Right cardiac atrium (tissue), 5 donors: ENCODE results near the gene FZR1. TPM values are rescaled to one million over a fixed set of nuclear protein-coding genes. Genes with fewer than 3 reads are reported as not detected.
"Not testable (repeated sequence)": the region's sequence is repeated elsewhere in the genome, so short reads cannot be mapped to it uniquely, and the experiment has no call there.

Experiments
- ATAC-seq, 2 donors: fragments of 200-7000 bp; cut with Tn5 transposase; one replicate each; pipeline versions ENCODE4 v1.8.0 to v1.9.1; 2020; ENCODE audit warnings: moderate library complexity in 2 of 2, mild to moderate bottlenecking in 1 of 2
- DNase-seq, 3 donors: peaks; one replicate each; pipeline ENCODE4 v3.0.0-alpha.2; 2020
- H3K27ac ChIP-seq: one replicate; pipeline ENCODE4 v1.5.1; 2013; ENCODE audit warnings: mild to moderate bottlenecking, low read length, control low read depth, moderate library complexity
- H3K27me3 ChIP-seq: one replicate; pipeline ENCODE4 v1.6.1; 2013; ENCODE audit not compliant: control insufficient read depth, insufficient read depth
- H3K4me1 ChIP-seq: one replicate; pipeline ENCODE4 v1.6.1; 2013; ENCODE audit warnings: low read length; ENCODE audit not compliant: control insufficient read depth, insufficient read depth
- H3K4me3 ChIP-seq: one replicate; pipeline ENCODE4 v1.5.1; 2013; ENCODE audit warnings: low read length, control low read depth
- H3K9me3 ChIP-seq: one replicate; pipeline ENCODE4 v1.6.1; 2013; ENCODE audit warnings: low read length; ENCODE audit not compliant: control insufficient read depth
- WGBS: extraction: QIAGEN DNeasy Blood & Tissue Kit; methylation state at CpG from one replicate; pipeline ENCODE4 v1.1.7; 2013; 5-methylcytosine and 5-hydroxymethylcytosine counted together
- intact Hi-C, 4 donors: fragments of 100-400 bp; cut with DNase I; formaldehyde crosslinking; loops; one replicate each; pipeline versions ENCODE4 v1.11.0 to v1.14.0; 2022 to 2023
- polyA plus RNA-seq: library from polyadenylated mRNA; stranded (reverse); fragments of 200-250 nt; gene quantifications from one replicate; pipeline ENCODE4 v1.2.3, GENCODE V29; 2013
- total RNA-seq, 4 donors: library from RNA; stranded (reverse); fragmentation: NEBNext Ultra II Directional; extraction: Animal tissue kit (Norgen Biotek cat#: 25700); gene quantifications; one replicate each; pipeline ENCODE4 v1.2.1, GENCODE V29; 2021
- donor health status: healthy with polysubstance abuse.
- donor health status: DM: no; HTN: yes; CAD: no.
- donor health status: DM: no; HTN: no; CAD: no.
- donor health status: DM: no; HTN: yes; CAD: no; lungs with severe emphysema.
- donor health status: DM: yes; HTN: yes; CAD: no.

FZR1 gene
- total and polyA plus RNA-seq, 5 donors: 14.3 to 23.3 (median 20.4) TPM

DNA sequence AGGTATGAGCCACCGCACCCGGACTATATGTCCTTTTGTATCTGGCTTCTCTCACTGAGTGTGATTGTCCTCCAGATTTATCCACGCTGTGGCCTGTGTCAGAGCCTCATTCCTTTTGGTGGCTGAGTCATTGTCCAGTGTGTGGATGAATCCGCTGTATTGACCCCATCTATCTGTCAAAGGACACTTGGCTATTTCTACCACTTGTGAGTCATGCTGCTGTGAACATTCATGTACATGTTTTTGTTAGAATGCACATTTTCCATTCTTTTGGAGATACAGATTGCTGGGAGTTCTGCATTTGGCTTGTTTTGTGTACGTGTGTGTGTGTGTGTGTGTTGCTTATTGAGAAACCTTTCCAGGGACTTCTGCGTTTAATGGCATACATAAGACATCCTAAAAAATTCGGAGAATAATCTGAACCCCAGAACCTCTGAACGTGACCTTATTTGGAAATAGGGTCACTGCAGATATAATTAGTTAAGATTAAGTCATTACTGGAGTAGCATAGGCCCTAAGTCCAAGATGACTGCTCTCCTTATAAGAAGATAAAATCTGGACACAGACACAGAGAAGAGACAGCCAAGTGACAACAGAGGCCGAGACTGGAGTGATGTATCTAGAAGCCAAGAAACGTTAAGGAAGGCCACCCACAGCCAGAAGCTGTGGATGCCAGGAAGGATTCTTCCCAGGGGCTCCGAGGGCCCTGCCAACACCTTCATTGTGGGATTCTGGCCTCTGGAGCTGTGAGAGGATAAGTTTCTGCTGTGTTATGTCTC is 74.2 kb downstream of the FZR1 start:
- no peaks in the 10 kb centered on the region for H3K27me3 ChIP-seq
- no peak overlapping the region for H3K27ac ChIP-seq
- intact Hi-C loops: no loop called here
- no peak overlapping the region for H3K4me3 ChIP-seq
- H3K4me1 ChIP-seq: no peaks in the 10 kb centered on the region
- DNase-seq (no peak), ATAC-seq (peak in 1 of 2 donors; percentile 45)
- no peaks in the 10 kb centered on the region for H3K9me3 ChIP-seq
- 42% methylated on average over 11 of the region's 11 CpGs for WGBS

DNA sequence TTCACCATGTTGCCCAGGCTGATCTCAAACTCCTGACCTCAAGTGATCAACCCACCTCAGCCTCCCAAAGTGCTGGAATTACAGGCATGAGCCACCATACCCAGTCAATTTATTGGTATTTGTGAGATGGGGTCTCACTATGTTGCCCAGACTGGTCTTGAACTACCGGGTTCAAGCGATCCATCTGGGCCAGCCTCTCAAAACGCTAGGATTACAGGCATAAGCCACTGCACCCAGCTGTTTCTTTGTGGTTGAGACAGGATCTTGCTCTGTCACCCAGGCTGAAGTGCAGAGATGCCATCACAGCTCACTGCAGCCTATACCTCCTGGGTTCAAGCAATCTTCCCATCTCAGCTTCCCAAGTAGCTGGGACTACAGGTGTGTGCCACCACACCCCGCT is 75.7 kb downstream of the FZR1 start:
- H3K27ac ChIP-seq, ATAC-seq, H3K27me3 ChIP-seq, intact Hi-C loops, H3K4me3 ChIP-seq, DNase-seq, H3K4me1 ChIP-seq, H3K9me3 ChIP-seq: not testable (repeated sequence)
- WGBS: 92% methylated on average over 4 of the region's 4 CpGs

DNA sequence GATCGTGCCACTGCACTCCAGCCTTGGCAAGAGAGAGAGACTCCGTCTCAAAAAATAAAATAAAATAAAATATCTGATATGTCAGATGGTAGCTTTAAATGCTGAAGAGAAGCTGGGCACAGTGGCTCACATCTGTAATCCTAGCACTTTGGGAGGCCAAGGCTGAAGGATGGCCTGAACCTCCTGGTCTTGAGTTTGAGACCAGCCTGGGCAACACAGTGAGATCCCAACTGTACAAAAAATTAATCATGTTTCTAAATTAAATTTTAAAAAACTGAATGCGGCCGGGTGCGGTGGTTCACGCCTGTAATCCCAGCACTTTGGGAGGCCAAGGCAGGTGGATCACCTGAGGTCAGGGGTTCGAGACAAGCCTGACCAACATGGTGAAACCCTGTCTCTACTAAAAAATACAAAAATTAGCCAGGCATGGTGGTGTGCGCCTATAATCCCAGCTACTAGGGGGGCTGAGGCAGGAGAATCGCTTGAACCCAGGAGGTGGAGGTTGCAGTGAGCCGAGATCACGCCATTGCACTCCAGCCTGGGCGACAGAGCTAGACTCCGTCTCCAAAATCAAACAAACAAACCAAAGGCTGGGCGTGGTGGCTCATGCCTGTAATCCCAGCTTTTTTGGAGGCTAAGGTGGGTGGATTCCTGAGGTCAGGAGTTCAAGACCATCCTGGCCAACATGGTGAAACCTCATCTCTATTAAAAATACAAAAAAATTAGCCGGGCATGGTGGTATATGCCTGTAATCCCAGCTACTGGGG is 78.1 kb downstream of the FZR1 start:
- WGBS: 91% methylated on average over 15 of the region's 15 CpGs
- H3K27me3 ChIP-seq, intact Hi-C loops, ATAC-seq, H3K9me3 ChIP-seq, DNase-seq, H3K27ac ChIP-seq, H3K4me1 ChIP-seq, H3K4me3 ChIP-seq: not testable (repeated sequence)

DNA sequence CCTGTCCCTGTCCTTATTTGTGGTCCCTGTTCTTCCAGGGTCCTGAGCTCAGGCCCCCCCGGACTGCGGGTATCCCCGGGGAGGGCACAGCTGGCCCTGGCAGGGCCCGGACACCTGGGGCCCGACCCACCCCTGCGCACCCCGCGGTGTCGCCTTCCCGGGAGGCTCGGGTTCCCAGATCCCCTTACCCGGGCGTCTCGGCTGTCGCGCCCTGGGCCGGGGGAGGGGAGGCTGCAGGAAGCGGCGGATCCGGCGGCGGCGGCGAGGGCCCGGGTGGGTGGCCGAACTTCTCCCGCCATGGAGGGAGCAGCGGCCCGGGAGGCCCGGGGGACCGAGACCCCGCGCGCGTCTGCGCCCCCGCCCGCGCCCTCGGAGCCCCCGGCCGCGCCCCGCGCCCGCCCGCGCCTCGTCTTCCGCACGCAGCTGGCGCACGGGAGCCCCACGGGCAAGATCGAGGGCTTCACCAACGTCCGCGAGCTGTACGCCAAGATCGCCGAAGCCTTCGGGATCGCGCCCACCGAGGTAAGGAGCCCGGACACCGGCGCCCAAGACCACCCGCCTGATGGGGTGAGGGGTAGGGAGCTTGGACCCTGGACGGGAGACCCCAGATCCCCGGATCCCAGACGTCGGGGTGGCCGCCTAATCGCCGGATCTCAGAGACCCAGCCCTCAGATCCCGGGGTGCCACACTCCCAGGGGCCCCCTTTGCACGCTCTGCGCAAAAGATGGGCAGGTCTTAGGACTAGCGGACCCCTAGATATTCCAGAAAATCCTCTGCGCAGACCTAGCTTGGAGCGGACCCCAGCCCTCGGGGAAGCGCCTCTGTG is 79.4 kb downstream of the FZR1 start, which contains the start of gene GIPC3:
GIPC3 (plus strand) TSS at position 178 of the 826 bp plus-strand sequence; CDS start at position 298, 120 bp downstream.
- peak within 1 kb of the TSS; percentile 44 for H3K4me3 ChIP-seq
- WGBS: 6% methylated on average over 84 of the region's 84 CpGs
- H3K4me1 ChIP-seq: no peaks in the 10 kb centered on the region
- H3K27ac ChIP-seq: no peak within 1 kb of the TSS
- no peaks in the 10 kb centered on the region for H3K27me3 ChIP-seq
- ATAC-seq (peak; percentile 6 to 17), DNase-seq (peak in 1 of 3 donors; percentile 62)
- H3K9me3 ChIP-seq: no peaks in the 10 kb centered on the region
- intact Hi-C loops: no loop called here

DNA sequence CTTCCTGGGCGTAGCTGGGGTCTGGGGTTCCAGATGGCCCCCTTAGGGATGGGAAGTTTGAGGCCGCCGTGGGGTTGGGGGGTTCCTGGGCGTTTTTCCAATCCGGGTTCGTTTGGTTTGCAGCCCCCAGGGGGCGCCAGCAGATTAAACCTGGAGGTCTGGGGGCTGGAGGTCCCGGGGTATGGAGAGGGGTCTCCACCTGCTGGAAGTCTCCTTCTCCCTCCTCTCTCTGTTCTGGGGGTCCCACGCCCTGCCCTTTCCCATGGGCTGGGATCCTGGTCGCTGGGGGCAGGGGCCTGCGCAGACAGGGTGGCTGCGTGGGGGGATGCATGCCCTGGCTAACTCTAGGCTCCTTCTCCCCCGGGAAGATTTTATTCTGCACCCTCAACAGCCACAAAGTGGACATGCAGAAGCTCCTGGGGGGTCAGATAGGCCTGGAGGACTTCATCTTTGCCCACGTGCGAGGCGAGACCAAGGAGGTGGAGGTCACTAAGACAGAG is 80.1 kb downstream of the FZR1 start:
- Histone ChIP-seq H3K27ac (no peak overlapping the region), H3K27me3 (no peaks in the 10 kb centered on the region), H3K4me3 (peak overlapping the region; percentile 44), H3K4me1 (no peaks in the 10 kb centered on the region), H3K9me3 (no peaks in the 10 kb centered on the region)
- intact Hi-C loops: no loop called here
- WGBS: 27% methylated on average over 16 of the region's 16 CpGs
- ATAC-seq (peak; percentile 35 to 49), DNase-seq (peak in 1 of 3 donors; percentile 70)

DNA sequence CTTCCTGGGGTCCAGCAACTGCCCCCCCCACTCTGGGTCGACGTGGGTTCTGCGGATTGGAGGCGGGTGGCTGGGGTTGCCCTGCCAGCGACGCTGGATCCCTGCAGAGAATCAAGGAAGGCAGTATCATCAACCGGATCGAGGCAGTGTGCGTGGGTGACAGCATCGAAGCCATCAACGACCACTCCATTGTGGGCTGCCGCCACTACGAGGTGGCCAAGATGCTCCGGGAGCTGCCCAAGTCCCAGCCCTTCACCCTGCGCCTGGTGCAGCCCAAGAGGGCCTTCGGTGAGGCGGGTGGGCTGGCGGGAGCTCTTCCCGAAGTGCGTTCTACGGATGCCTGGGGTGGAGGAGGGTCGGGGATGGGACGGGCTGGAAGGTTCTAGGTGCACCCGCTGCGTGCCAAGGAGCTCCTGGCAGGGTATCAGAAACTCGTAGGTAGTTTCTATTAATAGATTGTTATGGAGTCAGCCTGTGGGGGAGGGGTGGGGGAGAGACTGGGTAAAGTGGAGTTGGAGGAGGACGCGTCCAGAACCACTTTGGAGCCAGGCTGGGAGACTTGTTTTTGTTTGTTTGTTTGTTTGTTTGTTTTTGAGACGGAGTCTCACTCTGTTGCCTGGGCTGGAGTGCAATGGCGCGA is 80.7 kb downstream of the FZR1 start:
- 54% methylated on average over 31 of the region's 31 CpGs for WGBS
- Histone ChIP-seq H3K27ac (no peak overlapping the region), H3K9me3 (no peaks in the 10 kb centered on the region), H3K27me3 (no peaks in the 10 kb centered on the region), H3K4me3 (no peak overlapping the region), H3K4me1 (no peaks in the 10 kb centered on the region)
- DNase-seq: no peak
- peak; percentile 14 to 34 for ATAC-seq
- intact Hi-C loops: no loop called here

Other genes starting within 250 kb of the FZR1 start
- 100 to 1,000 TPM; 175 to 223 (median 188) TPM for gene NFIC, start 139.7 kb upstream of the FZR1 start, total RNA-seq
- gene NFIC, start 139.7 kb upstream of the FZR1 start, polyA plus RNA-seq: 186 TPM
- not detected for gene SMIM24, start 25.8 kb upstream of the FZR1 start, total RNA-seq
- gene SMIM24, start 25.8 kb upstream of the FZR1 start, polyA plus RNA-seq: not detected
- not detected for gene SMIM44, start 22.9 kb upstream of the FZR1 start, total RNA-seq
- not detected for gene SMIM44, start 22.9 kb upstream of the FZR1 start, polyA plus RNA-seq
- 10 to 100 TPM in 3 of 4 donors, 1 to 10 TPM in 1; 9.8 to 14.2 (median 11.4) TPM for gene DOHH, start 5.6 kb upstream of the FZR1 start, total RNA-seq
- 14.8 TPM for gene DOHH, start 5.6 kb upstream of the FZR1 start, polyA plus RNA-seq
- gene TEKTIP1, start 32.9 kb downstream of the FZR1 start, total RNA-seq: 1 to 10 TPM in 1 of 4 donors, under 1 TPM in 1, not detected in 2; 0.97 to 1.2 TPM
- gene TEKTIP1, start 32.9 kb downstream of the FZR1 start, polyA plus RNA-seq: 0.20 TPM
- gene MFSD12, start 51.3 kb downstream of the FZR1 start, total RNA-seq: 10 to 100 TPM; 20.6 to 31.7 (median 29.6) TPM
- gene MFSD12, start 51.3 kb downstream of the FZR1 start, polyA plus RNA-seq: 21.3 TPM
- gene HMG20B, start 66.6 kb downstream of the FZR1 start, total RNA-seq: 10 to 100 TPM; 35.7 to 46.0 (median 36.2) TPM
- 50.5 TPM for gene HMG20B, start 66.6 kb downstream of the FZR1 start, polyA plus RNA-seq
- 1 to 10 TPM in 2 of 4 donors, under 1 TPM in 2; 0.89 to 2.1 (median 1.2) TPM for gene GIPC3, start 79.2 kb downstream of the FZR1 start, total RNA-seq
- 1.2 TPM for gene GIPC3, start 79.2 kb downstream of the FZR1 start, polyA plus RNA-seq
- gene TBXA2R, start 100.6 kb downstream of the FZR1 start, total RNA-seq: 1 to 10 TPM; 1.3 to 2.2 (median 2.0) TPM
- 1.8 TPM for gene TBXA2R, start 100.6 kb downstream of the FZR1 start, polyA plus RNA-seq
- 10 to 100 TPM; 13.8 to 17.8 (median 14.4) TPM for gene CACTIN, start 120.5 kb downstream of the FZR1 start, total RNA-seq
- 13.5 TPM for gene CACTIN, start 120.5 kb downstream of the FZR1 start, polyA plus RNA-seq
- 10 to 100 TPM; 38.8 to 48.3 (median 40.4) TPM for gene PIP5K1C, start 194.2 kb downstream of the FZR1 start, total RNA-seq
- 31.4 TPM for gene PIP5K1C, start 194.2 kb downstream of the FZR1 start, polyA plus RNA-seq
- gene TJP3, start 202.1 kb downstream of the FZR1 start, total RNA-seq: not detected
- 0.05 TPM for gene TJP3, start 202.1 kb downstream of the FZR1 start, polyA plus RNA-seq